Measurements from ENCODE around the gene ZDHHC17. TPM values are rescaled to one million over a fixed set of nuclear protein-coding genes. Genes with fewer than 3 reads are reported as not detected.

Gene ZDHHC17
- total RNA-seq, 1 donor from 2014 or later, result 42.5 TPM

DNA sequence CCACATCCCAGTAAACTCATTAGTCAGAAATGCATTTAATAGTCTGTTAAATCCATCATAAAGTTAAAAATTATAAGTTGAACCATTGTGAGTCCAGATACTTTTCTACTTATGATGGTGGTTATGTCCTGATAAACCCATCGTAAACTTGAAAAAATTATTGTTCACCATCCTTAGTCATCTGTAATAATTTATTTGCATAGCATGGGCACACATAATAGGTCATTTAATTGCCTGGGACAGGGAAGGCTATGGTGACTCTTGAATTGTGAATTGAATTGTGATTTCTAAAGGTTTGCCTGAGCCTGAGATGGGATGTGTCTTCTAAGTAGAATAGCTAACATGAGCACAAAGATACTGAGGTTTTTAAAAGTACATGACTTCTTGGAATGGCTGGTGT, 21.5 kb downstream of the ZDHHC17 start:
- TF ChIP-seq, protein P1, sequence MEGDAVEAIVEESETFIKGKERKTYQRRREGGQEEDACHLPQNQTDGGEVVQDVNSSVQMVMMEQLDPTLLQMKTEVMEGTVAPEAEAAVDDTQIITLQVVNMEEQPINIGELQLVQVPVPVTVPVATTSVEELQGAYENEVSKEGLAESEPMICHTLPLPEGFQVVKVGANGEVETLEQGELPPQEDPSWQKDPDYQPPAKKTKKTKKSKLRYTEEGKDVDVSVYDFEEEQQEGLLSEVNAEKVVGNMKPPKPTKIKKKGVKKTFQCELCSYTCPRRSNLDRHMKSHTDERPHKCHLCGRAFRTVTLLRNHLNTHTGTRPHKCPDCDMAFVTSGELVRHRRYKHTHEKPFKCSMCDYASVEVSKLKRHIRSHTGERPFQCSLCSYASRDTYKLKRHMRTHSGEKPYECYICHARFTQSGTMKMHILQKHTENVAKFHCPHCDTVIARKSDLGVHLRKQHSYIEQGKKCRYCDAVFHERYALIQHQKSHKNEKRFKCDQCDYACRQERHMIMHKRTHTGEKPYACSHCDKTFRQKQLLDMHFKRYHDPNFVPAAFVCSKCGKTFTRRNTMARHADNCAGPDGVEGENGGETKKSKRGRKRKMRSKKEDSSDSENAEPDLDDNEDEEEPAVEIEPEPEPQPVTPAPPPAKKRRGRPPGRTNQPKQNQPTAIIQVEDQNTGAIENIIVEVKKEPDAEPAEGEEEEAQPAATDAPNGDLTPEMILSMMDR (conservative IDR thresholded peaks at IDR 0.05), result no peak
- H3K4me1 Mint-ChIP-seq (ENCODE audit: unreplicated experiment), result peaks cover 13% of the 10 kb centered on the region

DNA sequence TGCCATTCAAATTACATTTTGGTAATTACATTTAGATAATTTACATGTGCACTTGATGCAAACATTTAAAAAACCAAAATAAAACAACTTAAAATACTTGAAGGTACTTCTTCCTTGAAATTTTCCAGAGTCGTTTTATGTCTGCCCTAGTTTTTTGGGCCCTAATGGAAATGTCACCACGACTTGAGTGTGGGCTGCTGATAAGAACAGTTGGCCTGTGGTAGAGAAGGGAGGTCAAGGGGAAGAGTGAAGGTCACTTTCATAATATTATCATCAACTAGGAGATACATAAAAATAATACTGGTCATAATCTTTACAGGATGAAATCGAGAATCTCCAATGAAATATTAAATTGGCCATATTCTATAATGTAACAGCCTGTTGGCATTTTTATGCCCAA, 23.1 kb downstream of the ZDHHC17 start:
- Mint-ChIP-seq H3K4me1 (ENCODE audit: unreplicated experiment) (peaks cover 16% of the 10 kb centered on the region), H3K9me3 (peaks cover 16% of the 10 kb centered on the region), H3K27ac (no peak overlapping the region), H3K4me3 (no peak overlapping the region), H3K27me3 (no peaks in the 10 kb centered on the region), H3K36me3 (peaks cover 26% of the 10 kb centered on the region)
- TF ChIP-seq, protein P1 (conservative IDR thresholded peaks at IDR 0.05), result no peak
- no peak for DNase-seq (ENCODE audit: extremely low spot score, unreplicated experiment)

More for the DNA sequence above, 21.5 kb downstream of the ZDHHC17 start:
- H3K4me3 Mint-ChIP-seq, result no peak overlapping the region
- peaks cover 26% of the 10 kb centered on the region for H3K36me3 Mint-ChIP-seq
- no peak overlapping the region for H3K27ac Mint-ChIP-seq
- no peaks in the 10 kb centered on the region for H3K27me3 Mint-ChIP-seq
- H3K9me3 Mint-ChIP-seq, result peaks cover 16% of the 10 kb centered on the region
- DNase-seq (ENCODE audit: extremely low spot score, unreplicated experiment), result no peak

DNA sequence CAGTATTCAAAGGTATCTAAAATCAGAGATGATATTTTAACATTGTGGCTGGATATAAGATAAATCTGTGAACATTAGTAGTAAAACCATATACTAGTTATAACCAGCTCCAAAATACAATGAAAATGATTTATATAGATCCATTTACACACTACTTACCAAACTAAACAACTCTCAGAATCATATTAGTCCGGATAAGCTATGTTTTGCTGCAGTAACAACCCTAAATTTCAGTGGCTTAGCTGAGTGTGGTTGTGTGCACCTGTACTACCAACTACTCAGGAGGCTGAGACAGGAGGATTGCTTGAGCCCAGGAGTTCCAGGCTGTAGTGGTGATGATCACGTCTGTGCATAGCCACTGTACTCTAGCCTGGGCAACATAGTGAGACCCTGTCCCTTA, 23.8 kb downstream of the ZDHHC17 start:
- H3K27ac Mint-ChIP-seq, result no peak overlapping the region
- TF ChIP-seq, protein P1 (conservative IDR thresholded peaks at IDR 0.05), result no peak
- no peak overlapping the region for H3K4me3 Mint-ChIP-seq
- no peaks in the 10 kb centered on the region for H3K27me3 Mint-ChIP-seq
- peaks cover 16% of the 10 kb centered on the region for H3K9me3 Mint-ChIP-seq
- DNase-seq (ENCODE audit: extremely low spot score, unreplicated experiment), result no peak
- peaks cover 19% of the 10 kb centered on the region for H3K36me3 Mint-ChIP-seq
- H3K4me1 Mint-ChIP-seq (ENCODE audit: unreplicated experiment), result peaks cover 9% of the 10 kb centered on the region

DNA sequence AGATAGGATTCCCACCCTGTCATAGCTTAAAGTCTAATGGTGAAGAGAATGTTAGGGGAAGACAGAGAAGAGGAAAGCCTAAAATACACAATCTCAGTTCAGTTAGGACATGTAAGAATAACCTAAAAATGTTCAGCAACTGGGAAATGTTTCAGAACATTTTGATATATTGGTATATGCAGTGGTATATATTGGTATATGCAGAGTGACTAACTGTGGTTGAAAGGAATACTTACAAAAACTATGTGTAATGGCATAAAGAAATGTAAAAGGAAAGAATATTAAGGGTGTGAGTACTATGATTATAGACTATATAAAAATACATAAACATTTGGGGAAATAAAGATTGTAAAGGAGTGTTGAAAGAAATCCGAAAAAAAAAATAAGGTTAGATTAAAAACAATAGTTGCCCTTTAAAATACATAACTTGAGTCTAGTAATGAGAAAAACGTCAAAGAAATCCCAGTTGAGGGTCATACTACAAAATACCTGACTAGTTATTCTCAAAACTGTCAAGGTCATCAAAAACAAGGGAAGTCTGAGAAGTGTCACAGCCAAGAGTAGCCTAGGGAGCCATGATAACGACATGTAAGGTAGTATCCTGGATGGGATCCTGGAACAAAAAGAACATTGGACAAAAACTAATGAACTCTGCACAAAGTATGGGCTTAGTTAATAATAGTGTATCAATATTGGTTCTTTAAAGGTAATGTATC, 25.6 kb downstream of the ZDHHC17 start:
- H3K27me3 Mint-ChIP-seq, result no peaks in the 10 kb centered on the region
- TF ChIP-seq, protein P1 (conservative IDR thresholded peaks at IDR 0.05), result no peak

DNA sequence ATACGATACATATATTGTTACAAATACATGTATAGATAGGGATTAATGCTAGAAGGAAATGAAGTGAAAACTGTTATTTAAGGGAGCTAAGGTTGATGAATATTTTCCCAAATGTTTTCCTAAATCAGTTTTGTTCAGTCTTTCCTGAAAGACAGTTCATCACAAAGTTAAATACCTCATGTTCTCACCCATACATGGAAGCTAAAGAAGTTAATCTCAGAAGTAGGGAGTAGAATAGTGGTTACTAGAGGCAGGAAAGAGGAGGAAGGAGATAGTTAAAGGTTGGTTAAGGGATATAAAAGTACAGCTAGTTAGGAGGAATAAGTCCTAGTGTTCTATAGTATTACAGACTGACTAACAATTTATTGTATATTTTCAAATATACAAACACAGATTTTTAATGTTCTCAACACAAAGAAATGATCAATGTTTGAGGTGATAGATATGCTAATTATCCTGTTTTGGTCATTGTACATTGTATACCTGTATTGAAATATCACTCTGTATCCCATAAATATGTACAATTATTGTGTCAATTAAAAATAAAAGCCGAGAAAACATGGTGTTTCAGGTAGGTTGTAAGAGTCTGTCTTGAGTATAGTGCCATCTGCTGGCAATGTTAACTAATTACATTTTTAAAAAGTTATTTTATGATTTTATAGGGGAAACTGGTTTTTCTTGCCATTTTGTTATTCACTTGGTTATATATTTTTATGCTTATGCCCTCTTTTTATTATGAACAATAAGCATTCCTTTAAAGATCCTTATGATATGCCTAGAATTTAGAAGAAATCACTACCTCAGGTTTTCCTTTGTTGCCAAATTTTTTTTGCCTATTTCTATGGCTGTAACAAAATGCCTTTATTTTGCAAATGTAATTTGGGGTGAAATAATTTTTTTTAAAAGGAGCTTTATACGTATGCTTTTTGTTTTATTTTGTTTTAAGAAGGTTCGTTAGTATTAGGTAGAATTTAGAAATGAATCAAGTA, 26.9 kb downstream of the ZDHHC17 start:
- Mint-ChIP-seq H3K27ac (no peak overlapping the region), H3K27me3 (no peaks in the 10 kb centered on the region)
- TF ChIP-seq, protein P1 (conservative IDR thresholded peaks at IDR 0.05), result peak; percentile 89

More for the DNA sequence above, 25.6 kb downstream of the ZDHHC17 start:
- Mint-ChIP-seq H3K27ac (no peak overlapping the region), H3K9me3 (peaks cover 9% of the 10 kb centered on the region), H3K4me3 (no peak overlapping the region), H3K4me1 (ENCODE audit: unreplicated experiment) (peaks cover 9% of the 10 kb centered on the region), H3K36me3 (peaks cover 9% of the 10 kb centered on the region)
- DNase-seq (ENCODE audit: extremely low spot score, unreplicated experiment), result no peak

More for the DNA sequence above, 26.9 kb downstream of the ZDHHC17 start:
- H3K4me3 Mint-ChIP-seq, result no peak overlapping the region
- H3K9me3 Mint-ChIP-seq, result peaks cover 4% of the 10 kb centered on the region
- H3K36me3 Mint-ChIP-seq, result peaks cover 4% of the 10 kb centered on the region
- peaks cover 9% of the 10 kb centered on the region for H3K4me1 Mint-ChIP-seq (ENCODE audit: unreplicated experiment)
- no peak for DNase-seq (ENCODE audit: extremely low spot score, unreplicated experiment)
